PC-9 (cell line): Measurements from ENCODE around the gene RNF220.

ENCODE experiments used
- EZH2 ChIP-seq: fragments of 200-600 bp; sonication (generic); IDR thresholded peaks from 2 replicates; pipeline ENCODE4 v1.8.0; 2017; ENCODE audit warnings: antibody characterized with exemption, low read depth
- TF ChIP-seq, protein P1 (sequence below): fragments of 200-600 bp; sonication (generic); conservative IDR thresholded peaks from 2 replicates; pipeline ENCODE4 v1.6.1; 2017; ENCODE audit warnings: mixed run types, antibody characterized with exemption, mild to moderate bottlenecking, moderate library complexity

GRCh38 chr1:44672254-44672955, 267.4 kb downstream of the RNF220 start:
- TF ChIP-seq, protein P1, sequence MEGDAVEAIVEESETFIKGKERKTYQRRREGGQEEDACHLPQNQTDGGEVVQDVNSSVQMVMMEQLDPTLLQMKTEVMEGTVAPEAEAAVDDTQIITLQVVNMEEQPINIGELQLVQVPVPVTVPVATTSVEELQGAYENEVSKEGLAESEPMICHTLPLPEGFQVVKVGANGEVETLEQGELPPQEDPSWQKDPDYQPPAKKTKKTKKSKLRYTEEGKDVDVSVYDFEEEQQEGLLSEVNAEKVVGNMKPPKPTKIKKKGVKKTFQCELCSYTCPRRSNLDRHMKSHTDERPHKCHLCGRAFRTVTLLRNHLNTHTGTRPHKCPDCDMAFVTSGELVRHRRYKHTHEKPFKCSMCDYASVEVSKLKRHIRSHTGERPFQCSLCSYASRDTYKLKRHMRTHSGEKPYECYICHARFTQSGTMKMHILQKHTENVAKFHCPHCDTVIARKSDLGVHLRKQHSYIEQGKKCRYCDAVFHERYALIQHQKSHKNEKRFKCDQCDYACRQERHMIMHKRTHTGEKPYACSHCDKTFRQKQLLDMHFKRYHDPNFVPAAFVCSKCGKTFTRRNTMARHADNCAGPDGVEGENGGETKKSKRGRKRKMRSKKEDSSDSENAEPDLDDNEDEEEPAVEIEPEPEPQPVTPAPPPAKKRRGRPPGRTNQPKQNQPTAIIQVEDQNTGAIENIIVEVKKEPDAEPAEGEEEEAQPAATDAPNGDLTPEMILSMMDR, result no peak
- no peak for TF ChIP-seq EZH2
